Superior temporal gyrus (tissue), 1 donor: ENCODE results near the gene STS.
"Not testable (repeated sequence)": the region's sequence is repeated elsewhere in the genome, so short reads cannot be mapped to it uniquely, and the experiment has no call there.

Source experiments
- DNase-seq: peaks from one replicate; pipeline ENCODE4 v3.0.0-alpha.2; 2016; ENCODE audit errors: extremely low spot score

The STS gene

DNA sequence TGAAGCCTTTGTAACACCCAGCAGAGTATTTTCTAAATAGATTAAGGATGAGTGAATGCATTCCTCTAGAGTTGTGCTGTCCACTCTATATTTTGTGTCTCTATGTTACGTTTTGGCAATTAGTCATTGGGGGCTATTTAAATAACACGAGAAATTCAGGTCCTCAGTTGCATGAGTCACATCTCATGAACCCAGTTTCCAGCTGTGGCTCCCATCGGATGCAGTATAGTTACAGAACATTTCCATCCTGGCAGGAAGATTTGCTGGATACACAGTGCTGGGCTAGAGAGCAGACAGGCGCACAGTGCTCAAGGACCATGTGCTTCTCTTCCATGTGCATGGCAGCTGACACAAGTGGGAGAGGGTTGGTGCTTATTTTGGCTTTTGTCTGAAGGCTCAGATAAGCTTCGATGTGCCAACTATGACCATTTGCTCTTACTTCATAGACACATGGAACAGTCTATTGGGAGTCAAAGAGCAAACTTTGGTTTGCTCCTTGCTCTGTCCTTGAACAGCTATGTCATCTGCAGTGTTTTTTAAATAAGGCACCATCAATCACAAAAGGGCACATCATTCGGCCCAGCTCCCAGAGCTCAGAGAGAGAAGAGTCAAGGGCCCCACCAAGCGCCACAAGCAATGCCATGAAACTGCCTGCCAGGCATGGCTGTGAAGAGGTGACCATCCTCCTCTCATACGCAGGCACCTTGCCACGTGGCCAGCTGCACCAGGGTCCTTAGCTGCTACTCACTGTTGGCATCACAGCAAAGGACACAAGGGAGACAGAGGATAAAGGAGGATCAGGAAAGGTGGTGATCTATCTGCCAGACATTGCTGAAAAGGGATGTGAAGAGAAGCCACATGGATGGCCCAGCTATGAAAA, 8.1 kb upstream of the STS start:
- no peak for DNase-seq

DNA sequence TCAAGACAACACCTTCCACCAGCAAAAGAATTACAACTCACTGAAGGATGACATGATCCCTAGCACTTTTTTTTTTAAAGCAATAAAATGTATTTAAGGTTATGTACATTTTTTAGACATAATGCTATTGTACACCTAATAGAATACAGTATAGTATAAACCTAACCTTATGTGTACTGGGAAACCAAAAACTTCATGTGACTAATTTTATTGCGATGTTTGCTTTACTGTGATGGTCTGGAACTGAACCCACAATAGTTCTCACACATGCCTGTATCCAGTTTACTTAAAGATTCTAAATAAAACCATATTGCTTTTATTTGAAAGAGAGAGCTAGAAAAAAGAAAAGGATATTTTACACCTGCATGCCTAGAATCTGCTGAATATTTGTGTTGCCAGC, 4.4 kb upstream of the STS start:
- no peak for DNase-seq

DNA sequence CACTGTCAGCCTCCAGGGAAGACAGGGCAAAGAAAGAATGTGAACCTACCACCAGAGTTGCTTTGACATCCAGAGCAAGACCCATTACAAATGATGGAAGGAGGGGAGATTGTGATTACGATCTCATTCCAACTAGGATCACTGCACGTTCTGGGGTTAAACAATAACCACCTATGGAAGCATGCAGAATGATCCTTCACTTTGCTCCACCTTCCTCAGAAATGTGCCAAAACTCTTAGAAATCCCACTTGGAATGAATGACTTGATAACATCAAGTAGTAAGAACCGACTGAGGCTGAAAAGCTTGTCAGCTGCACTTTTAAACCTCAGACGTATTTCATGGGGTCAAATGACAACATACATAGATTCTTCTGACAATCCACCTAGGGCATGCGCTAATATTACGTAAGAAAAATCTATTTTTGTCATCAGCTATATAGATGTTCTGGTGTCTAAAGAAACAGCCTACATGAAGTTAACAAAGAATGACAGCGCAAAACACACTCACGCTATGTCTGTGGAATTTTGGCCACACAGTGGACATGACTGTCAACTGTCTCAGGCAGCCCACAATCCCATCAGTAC, 3.5 kb upstream of the STS start:
- DNase-seq: no peak

DNA sequence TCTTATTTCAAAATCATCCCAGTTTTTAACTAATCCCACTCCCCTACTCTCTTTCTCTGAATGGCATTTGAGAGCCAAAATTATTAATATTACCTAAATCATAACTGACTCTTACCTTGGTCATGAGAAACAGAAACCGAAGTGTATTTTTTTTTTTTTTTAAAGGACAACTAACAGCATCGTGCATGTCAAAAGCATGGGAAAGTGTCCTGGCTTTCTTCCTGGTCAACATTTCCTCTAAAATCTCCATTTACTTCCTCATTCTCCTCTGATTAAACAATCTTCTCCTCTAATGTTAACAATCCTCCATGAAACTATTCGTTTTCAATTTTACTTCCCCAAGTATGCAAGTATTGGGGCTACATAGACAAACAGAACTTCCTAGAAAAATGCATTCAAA, 2.1 kb upstream of the STS start:
- DNase-seq: no peak

DNA sequence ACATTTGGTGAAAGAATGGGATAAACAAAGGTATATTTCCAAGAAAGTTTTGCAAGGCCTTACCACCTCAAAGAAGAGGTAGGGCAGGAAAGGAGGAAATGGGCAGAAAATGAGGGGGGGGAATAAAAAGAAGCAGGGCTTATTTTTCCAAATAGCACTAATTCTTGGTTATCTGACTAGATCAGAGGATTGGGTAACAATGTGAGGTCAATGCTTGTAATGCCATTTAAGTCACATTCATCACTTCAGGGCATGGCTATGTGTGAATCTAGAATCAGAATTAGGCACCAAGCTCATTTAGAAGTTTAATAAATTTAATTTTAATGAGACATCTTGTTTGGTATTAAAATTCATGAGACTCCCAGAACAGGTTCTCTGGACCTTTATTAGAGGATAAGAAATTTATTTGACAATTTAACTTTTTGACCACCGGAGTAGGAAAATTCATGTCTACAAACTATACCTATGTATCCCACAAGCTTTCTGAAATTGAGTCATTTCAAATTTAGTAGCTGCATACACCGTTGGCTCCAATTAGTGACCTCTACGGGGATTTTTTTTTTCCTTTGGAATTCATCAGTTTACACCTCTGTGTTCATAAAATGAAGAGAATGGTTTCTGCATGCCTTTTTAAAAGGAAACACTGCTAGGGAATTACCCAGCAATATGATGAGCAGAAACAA, 1.4 kb upstream of the STS start:
- DNase-seq: no peak

DNA sequence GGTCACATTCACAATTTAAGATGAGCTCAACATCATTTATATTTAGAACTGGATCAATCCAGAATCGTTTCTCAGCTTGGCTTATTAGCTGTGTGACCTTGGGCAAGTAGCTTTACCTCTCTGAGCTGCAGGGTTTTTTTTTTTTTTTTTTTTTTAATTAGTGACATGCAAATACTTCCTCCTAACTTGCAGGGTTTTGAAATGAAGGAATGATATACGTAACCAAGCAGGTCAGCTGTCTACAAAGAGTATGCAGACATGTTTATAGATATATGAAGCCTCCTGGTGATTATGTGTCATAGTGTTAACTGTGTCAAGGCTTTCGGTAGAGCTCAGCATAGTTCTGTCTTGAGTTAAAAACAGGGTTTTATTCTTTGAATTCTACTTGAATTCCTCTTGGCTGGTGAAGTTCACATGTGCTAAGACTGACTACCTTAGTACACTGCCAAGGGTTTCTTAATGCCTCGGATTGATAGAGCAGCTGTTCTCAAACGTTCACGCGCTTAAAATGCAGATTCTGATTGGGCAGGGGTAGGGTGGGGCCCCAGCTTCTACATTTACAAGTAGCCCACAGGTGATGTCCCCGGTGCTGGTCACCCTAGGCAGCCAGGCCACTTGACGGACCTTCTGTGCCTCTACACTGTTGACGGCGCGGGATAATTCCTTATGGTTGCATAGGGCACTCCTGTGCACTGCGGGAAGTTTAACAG, 654 bp upstream of the STS start:
- peak; percentile 11 for DNase-seq

DNA sequence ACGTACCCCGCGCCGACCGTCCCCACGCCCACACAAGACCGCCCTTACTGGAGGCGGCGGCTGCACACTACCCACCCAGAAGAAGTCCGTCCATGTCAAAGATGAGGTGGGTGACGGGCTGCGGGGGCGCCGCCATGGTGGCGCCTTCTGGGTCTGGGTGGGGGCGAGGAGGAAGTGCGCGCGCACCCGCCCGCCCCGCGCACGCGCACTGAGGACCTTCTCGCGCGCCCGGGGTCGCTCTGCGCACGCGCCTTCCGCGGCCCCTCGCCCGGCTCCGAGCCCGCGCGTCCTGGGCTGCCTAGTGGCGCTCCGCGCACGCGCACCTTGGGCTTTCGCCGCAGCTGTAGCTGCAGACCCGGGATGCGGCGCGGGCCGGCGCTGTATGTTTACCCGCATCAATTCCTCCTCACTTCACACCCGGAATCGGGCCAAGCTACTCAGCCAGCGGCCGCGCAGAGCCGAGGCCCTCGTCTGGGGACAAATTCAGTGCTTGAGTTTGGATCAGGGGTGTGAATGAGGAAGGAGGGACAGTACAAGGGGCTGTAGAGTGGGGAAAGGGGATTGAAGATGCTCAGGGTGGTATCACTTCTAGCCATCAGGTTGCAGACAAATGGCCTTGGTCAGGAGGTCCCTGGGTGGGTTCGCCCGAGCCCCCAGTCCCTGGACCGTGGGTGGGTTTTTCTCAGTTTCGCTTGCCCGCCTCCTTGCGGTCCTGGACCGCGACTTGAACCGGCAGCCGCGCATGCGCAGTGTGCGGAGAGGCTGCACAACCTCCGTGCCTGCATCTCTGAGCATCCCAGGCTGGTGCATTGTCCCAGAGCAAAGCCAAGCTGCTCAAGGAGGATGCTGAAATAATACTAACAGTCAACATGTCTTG, 704 bp downstream of the STS start, which contains the start of gene PUDP:
Gene PUDP (minus strand): TSS at position 176 of the 877 bp plus-strand sequence. CDS start 40 bp downstream, at position 136.
- DNase-seq: peak; percentile 82

DNA sequence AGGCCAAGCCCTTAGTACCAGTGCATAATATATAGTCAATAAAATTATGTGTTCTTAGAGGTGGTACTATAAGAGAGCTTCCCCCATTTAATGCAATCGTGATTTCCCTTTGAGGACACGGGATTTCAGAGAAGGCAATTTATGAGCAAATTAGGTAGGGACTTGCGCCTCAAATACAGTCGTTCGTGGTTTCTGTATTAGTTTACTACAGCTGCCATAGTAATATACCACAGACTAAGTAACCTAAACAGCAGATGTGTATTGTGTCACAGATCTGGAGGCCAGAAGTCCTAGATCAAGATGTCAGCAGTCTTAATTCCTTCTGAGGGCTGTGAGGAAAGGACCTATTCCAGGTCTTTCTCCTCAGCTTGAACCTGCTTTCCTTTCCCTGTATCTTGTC, 1.9 kb downstream of the STS start:
- DNase-seq: peak; percentile 7

DNA sequence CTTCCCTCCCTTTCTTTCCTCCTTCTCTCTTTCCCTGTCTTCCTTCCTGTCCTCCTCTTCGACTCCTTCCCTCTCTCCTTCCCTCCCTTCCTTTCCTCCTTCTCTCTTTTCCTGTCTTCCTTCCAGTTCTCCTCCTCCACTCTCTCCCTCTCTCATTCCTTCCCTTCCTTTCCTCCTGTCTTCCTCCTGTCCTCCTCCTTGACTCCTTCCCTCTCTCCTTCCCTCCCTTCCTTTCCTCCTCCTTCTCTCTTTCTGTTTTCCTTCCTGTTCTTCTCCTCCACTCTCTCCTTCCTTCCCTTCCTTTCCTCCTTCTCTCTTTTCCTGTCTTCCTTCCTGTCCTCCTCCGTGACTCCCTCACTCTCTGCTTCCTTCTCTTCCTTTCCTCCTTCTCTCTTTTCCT, 5.7 kb downstream of the STS start:
- DNase-seq: no peak

DNA sequence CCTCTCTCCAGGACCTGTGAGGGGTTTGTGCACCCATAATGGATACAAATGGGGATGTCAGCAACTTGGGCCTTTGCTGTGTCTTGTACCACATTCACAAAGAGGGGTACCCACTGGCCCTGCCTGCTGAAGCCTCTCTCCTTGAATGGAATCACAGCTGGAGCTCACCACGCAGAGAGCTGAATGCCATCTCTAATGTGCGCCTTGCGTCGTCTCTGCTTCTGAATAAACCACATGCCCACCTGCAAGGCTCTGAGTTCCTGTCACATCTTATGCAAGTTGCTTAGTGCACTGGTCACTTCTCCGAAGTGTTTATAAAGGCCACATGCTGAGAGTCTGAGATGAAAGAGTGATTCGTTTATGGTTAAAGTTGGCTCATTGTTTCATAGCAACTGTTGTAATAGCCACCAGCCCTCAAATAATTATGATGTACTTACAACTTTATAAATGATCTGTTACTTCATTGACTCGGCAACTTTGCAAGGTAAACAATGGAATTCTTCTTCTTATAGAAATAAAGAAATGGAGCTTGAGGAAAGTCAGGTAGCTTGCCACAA, 6.6 kb downstream of the STS start:
- no peak for DNase-seq

DNA sequence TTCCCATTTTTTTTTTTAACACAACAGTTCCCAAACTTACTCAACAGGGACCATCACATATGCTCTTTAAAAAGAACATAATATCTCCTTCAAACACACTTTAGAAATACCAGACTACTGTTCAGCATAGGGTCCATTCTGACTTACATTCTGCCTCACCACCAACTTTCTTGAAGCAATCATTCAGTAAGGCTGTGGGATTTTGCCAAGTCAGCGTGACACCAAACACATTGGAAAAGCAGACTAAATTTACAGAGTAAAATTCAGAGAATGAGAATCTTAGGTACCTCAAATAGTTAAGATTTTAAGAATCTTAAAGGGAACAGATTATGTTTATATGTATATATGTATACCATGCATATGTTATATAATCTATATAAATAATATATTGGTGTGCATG, 7.7 kb downstream of the STS start:
- DNase-seq: no peak

DNA sequence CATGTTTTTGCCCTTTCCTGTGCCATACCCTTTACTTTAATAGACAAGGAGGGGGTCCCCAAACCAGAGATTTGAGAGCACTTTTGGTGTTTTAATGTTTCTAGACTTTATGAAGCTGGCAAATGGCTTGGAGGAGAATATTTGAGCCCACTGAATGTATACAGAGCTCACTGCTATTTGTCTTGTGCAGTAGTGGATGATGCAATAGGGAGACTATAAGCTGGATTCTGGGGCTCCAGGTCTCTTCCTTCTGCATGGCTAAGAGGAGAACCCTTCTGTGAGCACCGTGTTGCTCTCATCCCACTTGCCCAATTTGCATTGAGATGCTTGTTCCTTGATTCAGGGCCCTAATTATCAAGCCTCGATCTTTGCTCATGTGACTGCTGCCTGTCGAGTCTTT, 9.4 kb downstream of the STS start:
- no peak for DNase-seq

DNA sequence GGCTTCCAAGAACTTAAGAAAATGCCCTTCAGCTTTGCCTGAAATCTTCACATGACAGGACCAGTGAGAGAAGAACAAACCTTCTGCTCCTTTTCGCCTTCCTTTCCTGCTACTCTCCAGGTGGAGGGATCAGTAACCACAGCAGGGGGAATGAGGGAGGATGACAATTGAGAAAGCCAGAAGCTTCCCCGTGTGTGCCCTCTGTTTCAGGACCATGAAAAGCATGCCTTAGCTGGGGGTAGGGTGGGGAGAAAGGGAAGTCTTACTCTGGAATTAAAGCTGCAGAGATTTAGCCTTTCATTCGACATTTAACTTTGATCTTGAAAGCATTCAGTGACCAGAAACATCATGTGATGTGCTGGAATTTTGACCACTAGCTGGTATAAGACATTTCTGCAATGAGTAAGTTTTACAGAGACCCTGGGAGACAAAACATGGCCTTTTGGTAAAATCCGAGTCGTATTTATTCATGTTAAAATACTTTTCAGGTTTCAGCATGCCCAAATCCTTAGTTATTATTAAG, 11.0 kb downstream of the STS start:
- DNase-seq: no peak

DNA sequence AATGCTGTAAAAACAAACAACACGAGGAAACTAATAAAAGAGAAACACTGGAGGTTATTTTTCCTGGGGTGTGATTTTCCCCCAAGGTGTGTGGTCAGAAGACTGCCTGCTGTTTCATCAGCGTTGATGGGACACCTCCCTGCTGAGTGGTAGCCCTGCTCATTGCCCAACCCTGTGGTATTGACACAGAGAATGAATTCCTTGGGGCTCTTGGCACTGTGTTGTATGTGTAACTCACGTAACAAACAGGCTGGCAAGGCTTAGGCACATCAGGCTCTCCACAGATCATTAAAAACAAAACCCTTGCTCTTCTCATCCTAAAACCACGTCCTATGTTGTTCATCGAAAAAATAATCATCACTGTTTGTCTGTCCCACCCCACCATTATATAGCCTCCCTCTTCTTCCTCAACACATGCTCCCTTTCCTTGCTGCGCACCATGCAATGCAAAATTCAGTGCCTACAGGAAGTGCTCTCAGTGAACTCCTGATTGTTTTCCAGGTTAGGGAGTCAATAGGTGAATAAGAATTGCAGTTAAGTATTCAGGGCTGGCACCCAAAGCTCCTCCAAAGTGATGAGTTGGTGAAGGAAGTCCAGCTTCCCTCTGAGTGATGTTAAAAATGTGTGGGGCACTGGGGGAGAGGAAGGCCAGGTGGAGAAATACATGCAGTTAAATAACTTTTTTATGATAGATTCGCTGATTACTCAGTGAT, 11.8 kb downstream of the STS start:
- DNase-seq: no peak

DNA sequence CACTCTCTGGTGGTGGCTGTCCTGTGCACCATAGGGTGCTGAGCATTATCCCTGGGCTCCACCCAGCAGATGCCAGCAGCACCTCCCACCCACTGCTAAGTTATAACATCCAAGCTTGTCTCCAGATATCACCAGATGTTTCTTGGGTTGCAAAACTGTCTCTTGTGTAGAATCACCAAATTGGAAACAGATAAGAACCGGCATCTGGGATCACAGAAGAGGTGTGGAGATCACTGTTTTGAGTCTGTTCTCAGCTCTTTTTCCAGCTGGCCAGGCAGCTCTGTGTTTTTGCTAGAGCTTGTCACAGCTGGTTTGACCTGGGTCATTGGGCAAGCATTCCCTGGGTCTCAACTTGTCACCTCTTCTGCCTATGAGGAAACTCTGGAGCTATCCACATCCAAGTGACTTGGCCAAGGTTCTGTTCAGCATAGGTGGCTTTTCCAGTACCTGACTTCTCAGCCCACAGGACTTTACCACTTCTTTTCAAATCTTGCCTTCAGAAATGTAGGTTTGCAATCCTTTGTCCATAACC, 15.7 kb downstream of the STS start:
- DNase-seq: no peak

DNA sequence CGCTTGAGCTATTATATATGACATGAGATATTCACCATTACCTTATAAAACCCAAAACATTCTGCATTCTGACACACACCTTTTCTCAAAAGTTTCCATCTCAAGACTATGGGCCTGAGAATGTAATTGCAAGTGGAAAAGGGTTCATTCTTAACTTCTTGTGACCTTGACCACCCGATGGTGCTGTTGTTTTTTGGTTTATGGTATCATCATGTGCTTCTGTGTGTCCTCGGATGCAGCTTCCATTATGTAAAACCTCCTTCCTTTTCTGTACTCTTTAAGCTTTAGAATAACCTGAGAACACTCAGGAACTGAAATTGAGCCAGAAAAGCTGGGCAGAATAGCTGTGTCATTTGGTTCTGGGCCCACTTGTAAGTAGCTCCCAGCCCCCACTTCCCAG, 16.7 kb downstream of the STS start:
- peak; percentile 8 for DNase-seq

DNA sequence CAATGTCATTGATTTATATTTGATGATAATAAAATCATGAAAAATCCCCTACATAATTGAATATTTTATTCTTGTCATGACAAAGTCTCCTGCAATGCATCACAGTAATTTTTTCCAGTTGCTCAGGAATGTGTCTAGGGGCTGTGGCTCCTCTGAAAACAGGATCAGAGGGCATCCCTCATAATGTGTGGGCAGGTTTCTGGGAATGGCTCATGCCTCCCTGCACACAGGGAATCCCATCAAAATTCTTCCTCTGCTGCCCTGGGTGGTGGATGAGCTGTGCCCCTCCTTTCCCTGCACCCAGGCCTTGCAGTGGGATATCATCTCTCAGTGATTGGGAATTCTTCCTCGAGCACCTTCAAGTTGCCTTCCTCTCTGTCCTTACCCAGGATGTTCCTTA, 20.9 kb downstream of the STS start:
- no peak for DNase-seq

DNA sequence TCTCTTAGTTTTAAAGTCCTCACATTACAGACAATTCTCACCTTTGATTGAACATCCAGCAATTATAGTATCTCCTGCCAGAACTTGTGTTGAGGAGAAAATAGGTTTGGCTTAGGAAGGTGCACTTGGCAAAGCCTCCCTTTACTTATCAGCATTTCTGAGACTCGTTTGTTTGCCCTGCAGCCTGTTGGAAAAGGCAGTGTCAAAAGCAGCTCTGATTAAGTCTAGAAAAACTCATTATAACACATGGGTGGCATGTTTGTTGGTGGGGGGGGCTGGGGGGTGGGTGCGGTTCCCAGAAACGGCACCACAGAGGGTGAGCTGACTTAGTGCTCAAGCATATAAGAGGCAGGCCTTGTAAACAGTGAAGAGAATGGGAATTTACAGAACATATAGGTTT, 22.1 kb downstream of the STS start:
- no peak for DNase-seq

DNA sequence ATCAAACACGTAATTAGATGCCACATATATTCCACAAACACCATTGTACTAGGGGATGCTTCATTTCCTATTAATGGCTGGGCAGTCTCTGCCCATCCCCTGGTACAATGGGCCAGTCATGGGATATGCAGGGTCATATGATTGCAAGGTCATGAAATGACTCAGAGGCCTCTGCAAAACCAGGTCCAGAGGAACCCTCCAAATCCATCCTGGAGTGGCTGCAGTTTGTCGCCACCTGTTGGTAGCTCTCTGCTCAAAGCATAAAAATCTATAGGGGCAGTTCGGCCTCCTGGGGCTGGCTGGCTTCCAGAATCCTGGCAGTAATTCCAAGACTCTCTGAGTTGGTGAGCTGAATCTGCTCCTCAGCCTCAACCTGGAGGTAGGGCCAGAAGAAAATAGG, 23.4 kb downstream of the STS start:
- DNase-seq: no peak

DNA sequence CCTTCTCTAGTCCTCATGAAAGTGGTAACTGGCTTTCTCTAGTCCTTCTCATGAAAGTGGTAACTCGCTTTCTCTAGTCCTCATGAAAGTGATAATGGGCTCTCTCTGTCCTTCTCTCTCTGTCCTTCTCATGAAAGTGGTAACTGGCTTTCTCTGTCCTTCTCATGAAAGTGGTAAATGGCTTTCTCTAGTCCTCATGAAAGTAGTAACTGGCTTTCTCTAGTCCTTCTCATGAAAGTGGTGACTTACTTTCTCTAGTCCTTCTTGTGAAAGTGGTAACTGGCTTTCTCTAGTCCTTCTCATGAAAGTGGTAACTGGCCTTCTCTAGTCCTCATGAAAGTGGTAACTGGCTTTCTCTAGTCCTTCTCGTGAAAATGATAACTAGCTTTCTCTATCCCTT, 31.3 kb downstream of the STS start:
- DNase-seq: not testable (repeated sequence)
